ENCODE measurements around the gene ULK4.

- TF ChIP-seq CTCF (conservative IDR thresholded peaks at IDR 0.05) = no peak
- TF ChIP-seq ZFX (IDR thresholded peaks at IDR 0.05) = no peak
Measured at GRCh38 chr3:41846850-41847249, 115.1 kb downstream of the ULK4 start.

Measured in C4-2B (cell line).